ENCODE data around the gene SNHG17.
"Not testable (repeated sequence)": the region's sequence is repeated elsewhere in the genome, so short reads cannot be mapped to it uniquely, and the experiment has no call there.

Gene SNHG17

DNA sequence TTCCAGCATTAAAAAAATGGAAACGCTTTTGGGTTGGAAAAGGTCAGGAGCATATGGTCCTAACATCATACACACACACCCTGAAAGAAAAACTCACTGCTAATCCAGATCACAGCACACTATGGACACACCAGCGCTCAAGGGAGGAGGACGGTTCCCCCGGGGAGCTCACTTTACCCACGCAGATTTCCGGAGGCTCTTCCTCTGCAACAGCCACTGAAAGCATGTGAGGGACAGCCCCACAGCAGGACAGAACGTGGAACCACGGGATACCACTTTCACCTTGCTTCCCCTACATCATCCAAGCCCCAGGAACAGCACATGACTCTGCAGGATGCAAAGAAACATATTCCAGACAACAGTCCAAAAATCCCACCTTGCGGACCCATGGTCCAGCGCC, 13.2 kb downstream of the SNHG17 start:
- no peak overlapping the region for H3K4me3 ChIP-seq (ENCODE audit: insufficient read depth, low read depth, low read length)
- no peaks in the 10 kb centered on the region for H3K27me3 ChIP-seq (ENCODE audit: control insufficient read depth, insufficient read depth, low read length, poor library complexity, severe bottlenecking)
- H3K9me3 ChIP-seq (ENCODE audit: control insufficient read depth, low read length), result no peaks in the 10 kb centered on the region
- no peaks in the 10 kb centered on the region for H3K4me1 ChIP-seq (ENCODE audit: control insufficient read depth, insufficient read depth, low read length)
- H3K36me3 ChIP-seq (ENCODE audit: control insufficient read depth, insufficient read depth, low read length), result peaks cover 64% of the 10 kb centered on the region
- no peak overlapping the region for H3K27ac ChIP-seq (ENCODE audit: insufficient read depth, low read depth, low read length, poor library complexity, severe bottlenecking)
- WGBS, 2 experiments, result 80 to 85% methylated on average over 10 of the region's 10 CpGs

- Histone ChIP-seq H3K27ac (ENCODE audit: insufficient read depth, low read depth, low read length, poor library complexity, severe bottlenecking) (no peak overlapping the region), H3K9me3 (ENCODE audit: control insufficient read depth, low read length) (no peaks in the 10 kb centered on the region), H3K4me1 (ENCODE audit: control insufficient read depth, insufficient read depth, low read length) (no peaks in the 10 kb centered on the region), H3K4me3 (ENCODE audit: insufficient read depth, low read depth, low read length) (no peak overlapping the region), H3K27me3 (ENCODE audit: control insufficient read depth, insufficient read depth, low read length, poor library complexity, severe bottlenecking) (no peaks in the 10 kb centered on the region), H3K36me3 (ENCODE audit: control insufficient read depth, insufficient read depth, low read length) (peaks cover 58% of the 10 kb centered on the region)
- 94 to 96% methylated on average over 9 of the region's 9 CpGs for WGBS, 2 experiments
Measured at GRCh38 chr20:38420388-38421085, 14.6 kb downstream of the SNHG17 start.

DNA sequence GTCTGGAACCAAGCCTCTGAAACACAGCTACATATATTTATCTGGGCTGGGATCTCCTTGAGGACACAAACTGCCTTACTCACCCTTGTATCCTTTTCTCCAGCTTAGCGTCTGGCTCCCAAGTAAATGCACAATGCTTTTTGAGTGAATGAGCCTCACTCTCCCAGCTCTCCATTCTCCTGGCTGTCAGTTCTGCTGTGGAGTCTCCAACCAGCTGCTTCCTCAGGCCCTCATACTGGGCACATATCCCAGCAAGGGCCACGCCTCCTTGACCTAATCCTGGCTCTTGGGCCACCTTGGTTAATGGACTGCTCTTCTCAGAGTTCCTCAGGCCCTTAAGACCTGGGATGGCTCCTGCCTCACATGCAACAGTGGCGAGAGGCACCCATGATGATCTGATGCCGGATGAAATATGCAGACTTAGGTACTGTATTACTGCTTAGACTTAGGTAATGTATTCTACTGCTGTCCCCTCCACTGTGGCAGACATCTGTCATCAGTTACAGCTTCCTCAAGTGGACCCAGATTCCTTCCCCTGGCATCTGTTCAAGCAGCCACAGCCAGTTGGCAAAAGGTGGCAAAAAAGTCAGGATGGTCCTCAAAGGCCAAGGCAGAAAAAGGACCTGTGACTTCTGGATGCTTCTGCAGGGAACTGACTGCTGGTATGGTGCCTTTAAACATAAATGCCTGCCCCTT, 16.5 kb downstream of the SNHG17 start:
- H3K36me3 ChIP-seq (ENCODE audit: control insufficient read depth, insufficient read depth, low read length), result peaks cover 42% of the 10 kb centered on the region
- H3K4me1 ChIP-seq (ENCODE audit: control insufficient read depth, insufficient read depth, low read length), result no peaks in the 10 kb centered on the region
- no peak overlapping the region for H3K4me3 ChIP-seq (ENCODE audit: insufficient read depth, low read depth, low read length)
- WGBS, 2 experiments, result 92% methylated on average over 4 of the region's 4 CpGs
- H3K9me3 ChIP-seq (ENCODE audit: control insufficient read depth, low read length), result no peaks in the 10 kb centered on the region
- no peak overlapping the region for H3K27ac ChIP-seq (ENCODE audit: insufficient read depth, low read depth, low read length, poor library complexity, severe bottlenecking)
- H3K27me3 ChIP-seq (ENCODE audit: control insufficient read depth, insufficient read depth, low read length, poor library complexity, severe bottlenecking), result no peaks in the 10 kb centered on the region

- Histone ChIP-seq H3K36me3 (ENCODE audit: control insufficient read depth, insufficient read depth, low read length) (peaks cover 7% of the 10 kb centered on the region), H3K9me3 (ENCODE audit: control insufficient read depth, low read length) (no peaks in the 10 kb centered on the region), H3K4me1 (ENCODE audit: control insufficient read depth, insufficient read depth, low read length) (no peaks in the 10 kb centered on the region), H3K4me3 (ENCODE audit: insufficient read depth, low read depth, low read length) (no peak overlapping the region), H3K27me3 (ENCODE audit: control insufficient read depth, insufficient read depth, low read length, poor library complexity, severe bottlenecking) (no peaks in the 10 kb centered on the region), H3K27ac (ENCODE audit: insufficient read depth, low read depth, low read length, poor library complexity, severe bottlenecking) (no peak overlapping the region)
- WGBS, 2 experiments, result 89 to 92% methylated on average over 14 of the region's 14 CpGs
Measured at GRCh38 chr20:38414769-38415450, 20.2 kb downstream of the SNHG17 start.

- H3K27me3 ChIP-seq (ENCODE audit: control insufficient read depth, insufficient read depth, low read length, poor library complexity, severe bottlenecking), result no peaks in the 10 kb centered on the region
- WGBS, 2 experiments, result 93 to 94% methylated on average over 8 to 9 of the region's 9 CpGs
- no peak overlapping the region for H3K4me3 ChIP-seq (ENCODE audit: insufficient read depth, low read depth, low read length)
- no peaks in the 10 kb centered on the region for H3K4me1 ChIP-seq (ENCODE audit: control insufficient read depth, insufficient read depth, low read length)
- H3K9me3 ChIP-seq (ENCODE audit: control insufficient read depth, low read length), result no peaks in the 10 kb centered on the region
- H3K27ac ChIP-seq (ENCODE audit: insufficient read depth, low read depth, low read length, poor library complexity, severe bottlenecking), result no peak overlapping the region
- peaks cover 3% of the 10 kb centered on the region for H3K36me3 ChIP-seq (ENCODE audit: control insufficient read depth, insufficient read depth, low read length)
Measured at GRCh38 chr20:38412877-38413577, 22.1 kb downstream of the SNHG17 start.

- 87 to 92% methylated on average over 9 of the region's 9 CpGs for WGBS, 2 experiments
- not testable (repeated sequence) for H3K27me3 ChIP-seq (ENCODE audit: control insufficient read depth, insufficient read depth, low read length, poor library complexity, severe bottlenecking); H3K4me3 ChIP-seq (ENCODE audit: insufficient read depth, low read depth, low read length)
Measured at GRCh38 chr20:38407822-38408221, 27.3 kb downstream of the SNHG17 start.

DNA sequence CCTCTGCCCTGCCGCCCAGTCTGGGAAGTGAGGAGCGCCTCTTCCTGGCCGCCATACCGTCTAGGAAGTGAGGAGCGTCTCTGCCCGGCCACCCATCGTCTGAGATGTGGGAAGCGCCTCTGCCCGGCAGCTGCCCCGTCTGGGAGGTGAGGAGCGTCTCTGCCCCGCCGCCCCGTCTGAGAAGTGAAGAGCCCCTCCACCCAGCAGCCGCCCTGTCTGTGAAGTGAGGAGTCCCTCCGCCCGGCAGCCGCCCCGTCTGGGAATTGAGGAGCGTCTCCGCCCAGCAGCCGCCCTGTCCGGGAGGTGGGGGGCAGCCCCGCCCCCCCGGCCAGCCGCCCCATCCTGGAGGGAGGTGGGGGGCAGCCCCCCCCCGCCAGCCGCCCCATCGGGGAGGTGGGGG, 27.8 kb downstream of the SNHG17 start:
- no peaks in the 10 kb centered on the region for H3K27me3 ChIP-seq (ENCODE audit: control insufficient read depth, insufficient read depth, low read length, poor library complexity, severe bottlenecking)
- no peak overlapping the region for H3K4me3 ChIP-seq (ENCODE audit: insufficient read depth, low read depth, low read length)
- no peaks in the 10 kb centered on the region for H3K4me1 ChIP-seq (ENCODE audit: control insufficient read depth, insufficient read depth, low read length)
- no peak overlapping the region for H3K27ac ChIP-seq (ENCODE audit: insufficient read depth, low read depth, low read length, poor library complexity, severe bottlenecking)
- H3K9me3 ChIP-seq (ENCODE audit: control insufficient read depth, low read length), result no peaks in the 10 kb centered on the region
- H3K36me3 ChIP-seq (ENCODE audit: control insufficient read depth, insufficient read depth, low read length), result no peaks in the 10 kb centered on the region
- WGBS, 2 experiments, result 95 to 97% methylated on average over 27 to 29 of the region's 29 CpGs

More at GRCh38 chr20:38407822-38408221, 27.3 kb downstream of the SNHG17 start:
- H3K4me1 ChIP-seq (ENCODE audit: control insufficient read depth, insufficient read depth, low read length); H3K36me3 ChIP-seq (ENCODE audit: control insufficient read depth, insufficient read depth, low read length); H3K9me3 ChIP-seq (ENCODE audit: control insufficient read depth, low read length); H3K27ac ChIP-seq (ENCODE audit: insufficient read depth, low read depth, low read length, poor library complexity, severe bottlenecking): not testable (repeated sequence)

DNA sequence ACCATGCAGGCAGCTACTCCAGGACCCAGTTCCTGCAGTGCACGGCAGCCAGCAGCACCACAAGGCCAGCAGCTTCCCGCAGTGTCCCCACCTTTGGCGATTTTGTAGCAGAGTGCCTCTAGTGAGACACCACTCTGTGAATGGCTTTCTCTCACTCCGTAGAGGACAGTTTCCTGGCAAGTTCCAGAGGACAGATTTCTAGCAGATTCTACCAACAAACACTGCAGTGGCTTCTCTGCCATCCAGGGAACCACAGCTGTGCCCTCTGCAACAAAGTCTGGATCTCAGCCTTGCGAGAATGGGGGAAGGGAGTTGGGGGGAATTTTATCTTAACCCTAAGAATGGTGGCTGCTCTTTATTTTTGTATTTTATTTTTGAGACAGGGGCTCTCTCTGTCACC, 28.7 kb downstream of the SNHG17 start:
- no peaks in the 10 kb centered on the region for H3K4me1 ChIP-seq (ENCODE audit: control insufficient read depth, insufficient read depth, low read length)
- no peaks in the 10 kb centered on the region for H3K36me3 ChIP-seq (ENCODE audit: control insufficient read depth, insufficient read depth, low read length)
- H3K4me3 ChIP-seq (ENCODE audit: insufficient read depth, low read depth, low read length), result no peak overlapping the region
- WGBS, 2 experiments, result 90 to 95% methylated on average over 5 of the region's 5 CpGs
- no peak overlapping the region for H3K27ac ChIP-seq (ENCODE audit: insufficient read depth, low read depth, low read length, poor library complexity, severe bottlenecking)
- H3K9me3 ChIP-seq (ENCODE audit: control insufficient read depth, low read length), result no peaks in the 10 kb centered on the region
- no peaks in the 10 kb centered on the region for H3K27me3 ChIP-seq (ENCODE audit: control insufficient read depth, insufficient read depth, low read length, poor library complexity, severe bottlenecking)

DNA sequence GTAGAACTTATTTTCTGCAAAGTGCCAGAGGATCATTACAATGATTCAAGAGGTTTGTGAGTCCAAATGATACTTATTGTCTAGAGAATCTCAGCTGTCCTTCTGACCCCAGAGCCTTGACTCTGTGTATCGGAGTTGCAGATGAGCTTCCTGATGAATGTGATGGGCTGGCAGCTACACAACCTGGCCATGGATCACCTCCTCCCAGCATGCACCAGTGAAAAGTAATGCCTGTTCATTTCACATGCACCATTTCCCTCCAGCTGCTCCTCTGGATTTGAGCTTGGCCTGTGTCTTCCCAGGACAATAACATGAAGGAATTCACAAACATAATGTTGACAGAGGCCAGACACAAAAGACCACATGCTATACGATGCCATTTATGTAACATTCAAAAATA, 30.0 kb downstream of the SNHG17 start:
- Histone ChIP-seq H3K36me3 (ENCODE audit: control insufficient read depth, insufficient read depth, low read length) (no peaks in the 10 kb centered on the region), H3K27ac (ENCODE audit: insufficient read depth, low read depth, low read length, poor library complexity, severe bottlenecking) (no peak overlapping the region), H3K27me3 (ENCODE audit: control insufficient read depth, insufficient read depth, low read length, poor library complexity, severe bottlenecking) (no peaks in the 10 kb centered on the region), H3K4me1 (ENCODE audit: control insufficient read depth, insufficient read depth, low read length) (no peaks in the 10 kb centered on the region), H3K4me3 (ENCODE audit: insufficient read depth, low read depth, low read length) (no peak overlapping the region), H3K9me3 (ENCODE audit: control insufficient read depth, low read length) (no peaks in the 10 kb centered on the region)
- WGBS, 2 experiments, result 83 to 92% methylated on average over 2 of the region's 2 CpGs

DNA sequence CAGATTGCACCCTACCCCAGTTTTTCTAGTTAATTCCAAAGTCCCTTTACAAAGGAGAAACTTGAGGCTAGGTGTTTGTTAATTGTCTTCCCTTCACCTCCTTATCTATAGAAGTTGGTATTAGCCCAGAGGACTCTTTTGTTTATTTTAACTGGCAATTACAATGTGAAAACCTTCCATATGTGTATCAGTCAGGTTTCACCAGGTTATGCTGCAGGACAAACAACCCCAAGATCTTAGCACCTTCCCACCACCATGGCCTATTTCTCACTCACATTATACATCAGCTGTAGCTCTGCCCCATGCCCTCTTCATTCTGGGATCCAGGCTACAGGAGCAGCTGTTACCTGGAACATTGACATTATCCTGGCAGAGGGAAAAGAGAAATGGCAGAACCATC, 31.1 kb downstream of the SNHG17 start:
- Histone ChIP-seq H3K4me3 (ENCODE audit: insufficient read depth, low read depth, low read length) (no peak overlapping the region), H3K4me1 (ENCODE audit: control insufficient read depth, insufficient read depth, low read length) (no peaks in the 10 kb centered on the region), H3K36me3 (ENCODE audit: control insufficient read depth, insufficient read depth, low read length) (no peaks in the 10 kb centered on the region), H3K9me3 (ENCODE audit: control insufficient read depth, low read length) (no peaks in the 10 kb centered on the region), H3K27me3 (ENCODE audit: control insufficient read depth, insufficient read depth, low read length, poor library complexity, severe bottlenecking) (no peaks in the 10 kb centered on the region), H3K27ac (ENCODE audit: insufficient read depth, low read depth, low read length, poor library complexity, severe bottlenecking) (no peak overlapping the region)

All from ectodermal cell (in vitro differentiated cells).